Brain pericyte (primary cell): Measurements from ENCODE around the gene NUP42.
"Not testable (repeated sequence)": the region's sequence is repeated elsewhere in the genome, so short reads cannot be mapped to it uniquely, and the experiment has no call there.

Experiments
- DNase-seq: peaks from one replicate; pipeline ENCODE4 v3.0.0-alpha.2; 2012; ENCODE audit warnings: low read depth, low spot score

Gene NUP42

GRCh38 chr7:23204241-23204640 is 22.4 kb downstream of the NUP42 start:
- no peak for DNase-seq

GRCh38 chr7:23205577-23205908 is 23.7 kb downstream of the NUP42 start:
- DNase-seq = no peak

GRCh38 chr7:23205909-23206767 is 24.3 kb downstream of the NUP42 start:
- DNase-seq = peak; percentile 26

GRCh38 chr7:23207021-23207420 is 25.2 kb downstream of the NUP42 start:
- DNase-seq = no peak

GRCh38 chr7:23207884-23208283 is 26.0 kb downstream of the NUP42 start:
- no peak for DNase-seq

- DNase-seq = no peak
These were observed 26.5 kb downstream of the NUP42 start for GRCh38 chr7:23208316-23208715.

- DNase-seq = no peak
These were observed 28.7 kb downstream of the NUP42 start for GRCh38 chr7:23210506-23210905.

- DNase-seq = no peak
These were observed 29.7 kb downstream of the NUP42 start for GRCh38 chr7:23211589-23211988.

GRCh38 chr7:23212395-23212794 is 30.5 kb downstream of the NUP42 start:
- no peak for DNase-seq

- DNase-seq = no peak
These were observed 31.0 kb downstream of the NUP42 start for GRCh38 chr7:23212841-23213240.

GRCh38 chr7:23213755-23214154 is 31.9 kb downstream of the NUP42 start:
- DNase-seq = no peak

- no peak for DNase-seq
These were observed 32.6 kb downstream of the NUP42 start for GRCh38 chr7:23214423-23214822.

- no peak for DNase-seq
These were observed 33.1 kb downstream of the NUP42 start for GRCh38 chr7:23214938-23215337.

GRCh38 chr7:23216021-23216420 is 34.2 kb downstream of the NUP42 start:
- DNase-seq = no peak

- no peak for DNase-seq
These were observed 36.3 kb downstream of the NUP42 start for GRCh38 chr7:23218196-23218595.

- no peak for DNase-seq
These were observed 39.0 kb downstream of the NUP42 start for GRCh38 chr7:23220690-23221305.

GRCh38 chr7:23222439-23223030 is 40.7 kb downstream of the NUP42 start:
- no peak for DNase-seq

- not testable (repeated sequence) for DNase-seq
These were observed 42.5 kb downstream of the NUP42 start for GRCh38 chr7:23224364-23224763.

GRCh38 chr7:23226844-23227450 is 45.1 kb downstream of the NUP42 start:
- no peak for DNase-seq

- DNase-seq = no peak
These were observed 46.6 kb downstream of the NUP42 start for GRCh38 chr7:23228412-23228811.

GRCh38 chr7:23230641-23231101 is 48.8 kb downstream of the NUP42 start:
- no peak for DNase-seq

GRCh38 chr7:23232966-23233365 is 51.1 kb downstream of the NUP42 start:
- no peak for DNase-seq
